HEK293 (cell line): ENCODE measurements around the gene EDEM1.

Source experiments
- CTCF ChIA-PET: fragments of 350-600 bp; formaldehyde crosslinking; extraction: SDS; loops from one replicate; lab custom pipeline; 2021; ENCODE audit warnings: antibody characterized with exemption; lab: Yijun Ruan, JAX
- POLR2A ChIA-PET: fragments of 300-600 bp; formaldehyde crosslinking; extraction: SDS; loops from one replicate; lab custom pipeline; 2020; ENCODE audit warnings: antibody characterized with exemption, inconsistent platforms; lab: Yijun Ruan, JAX
- H3K27ac ChIP-seq: fragments of 200-500 bp; sonication (Bioruptor generic); 2 replicates; pipeline ENCODE4 v1.5.1; 2014; ENCODE audit warnings: low read depth, low read length, control low read depth, inconsistent platforms; ENCODE audit errors: extremely low read depth
- H3K36me3 ChIP-seq, 2 experiments: fragments of 200-500 bp in 1 of 2; sonication (Bioruptor generic) in 1 of 2; 1 replicate in 1 of 2; 2 replicates in 1 of 2; pipeline ENCODE4 v1.5.1; 2014 to 2017; ENCODE audit warnings: inconsistent platforms in 2 of 2, low read length in 2 of 2; ENCODE audit not compliant: control insufficient read depth in 2 of 2, insufficient read depth in 1 of 2
- H3K4me1 ChIP-seq: fragments of 200-500 bp; sonication (Bioruptor generic); 2 replicates; pipeline ENCODE4 v1.5.1; 2014; ENCODE audit warnings: mild to moderate bottlenecking, low read length, inconsistent platforms; ENCODE audit not compliant: control insufficient read depth, insufficient read depth
- H3K4me3 ChIP-seq: 2 replicates; pipeline ENCODE4 v1.5.1; 2011; ENCODE audit warnings: low read depth, mild to moderate bottlenecking, control low read depth, low read length, moderate library complexity
- H3K9me3 ChIP-seq: fragments of 200-500 bp; sonication (Bioruptor generic); 2 replicates; pipeline ENCODE4 v1.5.1; 2014; ENCODE audit warnings: low read depth, low read length, inconsistent platforms; ENCODE audit not compliant: control insufficient read depth, insufficient read depth
- BCL11A ChIP-seq: fragments of 450-650 bp; formaldehyde crosslinking; IDR thresholded peaks from 2 replicates; pipeline ENCODE4 v1.5.1; 2016; ENCODE audit warnings: low read depth, missing biosample characterization, missing genetic modification characterization
- EGR2 ChIP-seq: fragments of 450-650 bp; formaldehyde crosslinking; IDR thresholded peaks from 2 replicates; pipeline ENCODE4 v1.5.1; 2016; ENCODE audit warnings: low read depth, missing biosample characterization, missing genetic modification characterization
- ELK4 ChIP-seq: IDR thresholded peaks from 2 replicates; pipeline ENCODE4 v1.6.1; 2011; ENCODE audit warnings: mild to moderate bottlenecking, low read depth, low read length, borderline replicate concordance
- KLF16 ChIP-seq: fragments of 450-650 bp; formaldehyde crosslinking; IDR thresholded peaks from 2 replicates; pipeline ENCODE4 v1.5.1; 2017; ENCODE audit warnings: missing biosample characterization, missing genetic modification characterization
- PRDM4 ChIP-seq: fragments of 450-650 bp; formaldehyde crosslinking; IDR thresholded peaks from 2 replicates; pipeline ENCODE4 v1.5.1; 2017; ENCODE audit warnings: missing biosample characterization, missing genetic modification characterization
- REPIN1 ChIP-seq: fragments of 450-650 bp; formaldehyde crosslinking; IDR thresholded peaks from 2 replicates; pipeline ENCODE4 v1.5.1; 2017; ENCODE audit warnings: missing biosample characterization, missing genetic modification characterization, low read depth
- REST ChIP-seq: fragments of 450-650 bp; formaldehyde crosslinking; IDR thresholded peaks from 2 replicates; pipeline ENCODE4 v1.5.1; 2016; ENCODE audit warnings: missing biosample characterization, missing genetic modification characterization
- SALL2 ChIP-seq: fragments of 450-650 bp; formaldehyde crosslinking; IDR thresholded peaks from 2 replicates; pipeline ENCODE4 v1.5.0; 2017; ENCODE audit warnings: missing biosample characterization, mild to moderate bottlenecking, missing genetic modification characterization, borderline replicate concordance
- SP3 ChIP-seq: fragments of 450-650 bp; formaldehyde crosslinking; IDR thresholded peaks from 2 replicates; pipeline ENCODE4 v1.5.1; 2016; ENCODE audit warnings: missing biosample characterization, missing genetic modification characterization
- ZBTB8A ChIP-seq: fragments of 450-650 bp; formaldehyde crosslinking; IDR thresholded peaks from 2 replicates; pipeline ENCODE4 v1.5.1; 2016; ENCODE audit warnings: missing biosample characterization, missing genetic modification characterization
- ZFHX2 ChIP-seq: fragments of 450-650 bp; formaldehyde crosslinking; conservative IDR thresholded peaks from 2 replicates; pipeline ENCODE4 v1.5.1; 2016; ENCODE audit warnings: missing biosample characterization, missing genetic modification characterization
- ZFP3 ChIP-seq: fragments of 450-650 bp; formaldehyde crosslinking; IDR thresholded peaks from 2 replicates; pipeline ENCODE4 v1.5.1; 2016; ENCODE audit warnings: low read depth, missing biosample characterization, missing genetic modification characterization
- ZNF121 ChIP-seq: fragments of 450-650 bp; formaldehyde crosslinking; IDR thresholded peaks from 2 replicates; pipeline ENCODE4 v1.5.1; 2016; ENCODE audit warnings: missing biosample characterization, missing genetic modification characterization
- ZNF133 ChIP-seq: fragments of 450-650 bp; formaldehyde crosslinking; IDR thresholded peaks from 2 replicates; pipeline ENCODE4 v1.5.1; 2016; ENCODE audit warnings: missing biosample characterization, missing genetic modification characterization
- ZNF391 ChIP-seq: fragments of 450-650 bp; formaldehyde crosslinking; IDR thresholded peaks from 2 replicates; pipeline ENCODE4 v1.5.1; 2016; ENCODE audit warnings: low read depth, missing biosample characterization, missing genetic modification characterization, borderline replicate concordance
- ZNF521 ChIP-seq: fragments of 450-650 bp; formaldehyde crosslinking; IDR thresholded peaks from 2 replicates; pipeline ENCODE4 v1.5.1; 2017; ENCODE audit warnings: missing biosample characterization, mild to moderate bottlenecking, missing genetic modification characterization
- ZNF529 ChIP-seq: fragments of 450-650 bp; formaldehyde crosslinking; IDR thresholded peaks from 2 replicates; pipeline ENCODE4 v1.5.1; 2017; ENCODE audit warnings: missing genetic modification characterization, missing biosample characterization; ENCODE audit not compliant: insufficient replicate concordance
- ZNF558 ChIP-seq: fragments of 450-650 bp; formaldehyde crosslinking; IDR thresholded peaks from 2 replicates; pipeline ENCODE4 v1.5.1; 2016; ENCODE audit warnings: missing biosample characterization, missing genetic modification characterization
- ZNF580 ChIP-seq: fragments of 450-650 bp; formaldehyde crosslinking; IDR thresholded peaks from 2 replicates; pipeline ENCODE4 v1.5.1; 2016; ENCODE audit warnings: missing biosample characterization, missing genetic modification characterization
- ZNF692 ChIP-seq: fragments of 450-650 bp; formaldehyde crosslinking; IDR thresholded peaks from 2 replicates; pipeline ENCODE4 v1.5.1; 2016; ENCODE audit warnings: missing biosample characterization, missing genetic modification characterization
- ZNF704 ChIP-seq: fragments of 450-650 bp; formaldehyde crosslinking; IDR thresholded peaks from 2 replicates; pipeline ENCODE4 v1.5.1; 2016; ENCODE audit warnings: missing biosample characterization, missing genetic modification characterization
- ZNF76 ChIP-seq: fragments of 450-650 bp; formaldehyde crosslinking; IDR thresholded peaks from 2 replicates; pipeline ENCODE4; 2016; ENCODE audit warnings: low read depth, missing biosample characterization, missing genetic modification characterization, borderline replicate concordance
- ZSCAN4 ChIP-seq: fragments of 450-650 bp; formaldehyde crosslinking; IDR thresholded peaks from 2 replicates; pipeline ENCODE4 v1.5.1; 2017; ENCODE audit warnings: missing biosample characterization, missing genetic modification characterization

Gene EDEM1

GRCh38 chr3:5165698-5166097 is 21.8 kb upstream of the EDEM1 start (continued):
- TF ChIP-seq ZNF133 (tag by site-specific recombination) = no peak
- TF ChIP-seq ZNF580 (tag by site-specific recombination) = no peak
- TF ChIP-seq BCL11A = no peak

- no peak overlapping the region for H3K4me3 ChIP-seq
- peaks cover 18% of the 10 kb centered on the region for H3K4me1 ChIP-seq
- H3K27ac ChIP-seq = no peak overlapping the region
- H3K9me3 ChIP-seq = no peaks in the 10 kb centered on the region
- CTCF ChIA-PET = no interaction called here
- H3K36me3 ChIP-seq = peaks cover 5 to 12% of the 10 kb centered on the region in 2 experiments; a peak in 2 of 3 replicates
- POLR2A ChIA-PET = no interaction called here
- TF ChIP-seq ZNF704 (tag by site-specific recombination) = no peak
- TF ChIP-seq ZFHX2 = no peak
- TF ChIP-seq REST (tag by site-specific recombination) = no peak
- TF ChIP-seq ZNF529 (tag by site-specific recombination) = no peak
- TF ChIP-seq PRDM4 (tag by site-specific recombination) = no peak
- no peak for TF ChIP-seq KLF16
- TF ChIP-seq ZNF521 = no peak
- TF ChIP-seq ZNF558 = no peak
- no peak for TF ChIP-seq SALL2
- TF ChIP-seq, all 188 proteins: peak for 0
Measured at GRCh38 chr3:5166846-5167245, 20.7 kb upstream of the EDEM1 start.

GRCh38 chr3:5168110-5168509 is 19.4 kb upstream of the EDEM1 start:
- peaks cover 11% of the 10 kb centered on the region; the same call in 1 of the 2 replicates for H3K4me1 ChIP-seq
- TF ChIP-seq REPIN1 = no peak
- no peak for TF ChIP-seq ZFP3
- TF ChIP-seq ZSCAN4 = no peak
- no peak for TF ChIP-seq ZBTB8A (tag by site-specific recombination)
- no peak for TF ChIP-seq ZNF391 (tag by site-specific recombination)
- TF ChIP-seq EGR2 (tag by site-specific recombination) = no peak
- TF ChIP-seq ZNF692 (tag by site-specific recombination) = no peak
- no peak for TF ChIP-seq ELK4
- TF ChIP-seq ZNF121 (tag by site-specific recombination) = no peak
- TF ChIP-seq SP3 (tag by site-specific recombination) = no peak
- no peak for TF ChIP-seq ZNF76 (tag by site-specific recombination)
- TF ChIP-seq, all 188 proteins: peak for 0
- ChIA-PET POLR2A (no interaction called here), CTCF (interaction anchor here (0.6 to 0.7 kb wide), 2 partner anchors 65 to 878 kb away, joined by 3 to 4 read pairs; no protein-coding TSS in a partner anchor)
- Histone ChIP-seq H3K36me3 (peaks cover 5 to 23% of the 10 kb centered on the region in 2 experiments; a peak in 2 of 3 replicates), H3K9me3 (no peaks in the 10 kb centered on the region), H3K27ac (no peak overlapping the region), H3K4me3 (no peak overlapping the region)
